Nephron (organoid): ENCODE results near the gene ARID3C.

Source experiments
- H3K27ac Mint-ChIP-seq, 3 experiments: 2 replicates each; pipeline ENCODE4 v1.8.0; 2020; ENCODE audit warnings: mixed read lengths in 3 of 3, mild to moderate bottlenecking in 2 of 3, moderate library complexity in 1 of 3
- H3K27me3 Mint-ChIP-seq: 2 replicates; pipeline ENCODE4 v1.8.0; 2021; ENCODE audit warnings: low read depth, mild to moderate bottlenecking, moderate library complexity, mixed read lengths
- H3K36me3 Mint-ChIP-seq: 2 replicates; pipeline ENCODE4 v1.8.0; 2020; ENCODE audit warnings: low read depth, mixed read lengths
- H3K4me1 Mint-ChIP-seq: 2 replicates; pipeline ENCODE4 v1.8.0; 2020; ENCODE audit warnings: mixed read lengths
- H3K4me3 Mint-ChIP-seq, 3 experiments: 2 replicates each; pipeline ENCODE4 v1.8.0; 2020; ENCODE audit warnings: mild to moderate bottlenecking in 3 of 3, mixed read lengths in 3 of 3, moderate library complexity in 2 of 3
- H3K9me3 Mint-ChIP-seq: 2 replicates; pipeline ENCODE4 v1.8.0; 2020; ENCODE audit warnings: mixed read lengths
- CTCF ChIP-seq, 3 experiments: fragments of 200-600 bp; sonication (generic); IDR thresholded peaks; one replicate each; pipeline ENCODE4 v1.5.0; 2021; ENCODE audit warnings: antibody characterized with exemption in 3 of 3; ENCODE audit not compliant: unreplicated experiment in 3 of 3

Gene ARID3C

GRCh38 chr9:34650816-34651215 is 21.9 kb upstream of the ARID3C start:
- Mint-ChIP-seq H3K4me3 (peak overlapping the region; percentile 74 to 95 (median 89)), H3K9me3 (no peaks in the 10 kb centered on the region), H3K27ac (peak overlapping the region; percentile 99), H3K36me3 (peaks cover 36% of the 10 kb centered on the region), H3K27me3 (no peaks in the 10 kb centered on the region), H3K4me1 (peaks cover 81% of the 10 kb centered on the region)
- no peak for TF ChIP-seq CTCF (IDR thresholded peaks at IDR 0.05; ENCODE audit: unreplicated experiment in 3 of 3)

GRCh38 chr9:34648673-34649072 is 19.8 kb upstream of the ARID3C start:
- H3K36me3 Mint-ChIP-seq = peaks cover 33% of the 10 kb centered on the region
- no peak for TF ChIP-seq CTCF (IDR thresholded peaks at IDR 0.05; ENCODE audit: unreplicated experiment in 3 of 3)
- H3K27me3 Mint-ChIP-seq = no peaks in the 10 kb centered on the region
- peak overlapping the region; percentile 90 to 96 (median 91) for H3K4me3 Mint-ChIP-seq
- peak overlapping the region; percentile 55 to 97 (median 95) for H3K27ac Mint-ChIP-seq
- no peaks in the 10 kb centered on the region for H3K9me3 Mint-ChIP-seq
- peaks cover 61% of the 10 kb centered on the region for H3K4me1 Mint-ChIP-seq

- Mint-ChIP-seq H3K36me3 (peaks cover 33% of the 10 kb centered on the region), H3K27ac (peak overlapping the region; percentile 95 to 97 (median 97)), H3K9me3 (no peaks in the 10 kb centered on the region), H3K27me3 (no peaks in the 10 kb centered on the region), H3K4me1 (peaks cover 51% of the 10 kb centered on the region), H3K4me3 (peak overlapping the region; percentile 90 to 96 (median 91))
- TF ChIP-seq CTCF (IDR thresholded peaks at IDR 0.05; ENCODE audit: unreplicated experiment in 3 of 3) = no peak
Measured at GRCh38 chr9:34647651-34648050, 18.8 kb upstream of the ARID3C start.

GRCh38 chr9:34647084-34647403 is 18.2 kb upstream of the ARID3C start:
- Mint-ChIP-seq H3K9me3 (no peaks in the 10 kb centered on the region), H3K27ac (peak overlapping the region; percentile 95 to 97 (median 97)), H3K4me3 (peak overlapping the region; percentile 90 to 96 (median 91)), H3K36me3 (peaks cover 33% of the 10 kb centered on the region), H3K4me1 (peaks cover 45% of the 10 kb centered on the region), H3K27me3 (no peaks in the 10 kb centered on the region)
- TF ChIP-seq CTCF (IDR thresholded peaks at IDR 0.05; ENCODE audit: unreplicated experiment in 3 of 3) = no peak

GRCh38 chr9:34646211-34647083 is 17.6 kb upstream of the ARID3C start, which contains the start of gene GALT:
Gene GALT, plus strand, starts transcription at chr9:34646675. Its CDS starts 30 bp downstream, at chr9:34646705.
- Mint-ChIP-seq H3K27ac (peak within 1 kb of the TSS; percentile 95 to 97 (median 97)), H3K27me3 (no peaks in the 10 kb centered on the region), H3K9me3 (no peaks in the 10 kb centered on the region), H3K4me3 (peak within 1 kb of the TSS; percentile 90 to 96 (median 91)), H3K4me1 (peaks cover 39% of the 10 kb centered on the region), H3K36me3 (peaks cover 30% of the 10 kb centered on the region)
- TF ChIP-seq CTCF (IDR thresholded peaks at IDR 0.05; ENCODE audit: unreplicated experiment in 3 of 3) = peak; percentile 33 to 56 (median 47)
